Measurements from ENCODE around the gene PPP2CA.

The PPP2CA gene

DNA sequence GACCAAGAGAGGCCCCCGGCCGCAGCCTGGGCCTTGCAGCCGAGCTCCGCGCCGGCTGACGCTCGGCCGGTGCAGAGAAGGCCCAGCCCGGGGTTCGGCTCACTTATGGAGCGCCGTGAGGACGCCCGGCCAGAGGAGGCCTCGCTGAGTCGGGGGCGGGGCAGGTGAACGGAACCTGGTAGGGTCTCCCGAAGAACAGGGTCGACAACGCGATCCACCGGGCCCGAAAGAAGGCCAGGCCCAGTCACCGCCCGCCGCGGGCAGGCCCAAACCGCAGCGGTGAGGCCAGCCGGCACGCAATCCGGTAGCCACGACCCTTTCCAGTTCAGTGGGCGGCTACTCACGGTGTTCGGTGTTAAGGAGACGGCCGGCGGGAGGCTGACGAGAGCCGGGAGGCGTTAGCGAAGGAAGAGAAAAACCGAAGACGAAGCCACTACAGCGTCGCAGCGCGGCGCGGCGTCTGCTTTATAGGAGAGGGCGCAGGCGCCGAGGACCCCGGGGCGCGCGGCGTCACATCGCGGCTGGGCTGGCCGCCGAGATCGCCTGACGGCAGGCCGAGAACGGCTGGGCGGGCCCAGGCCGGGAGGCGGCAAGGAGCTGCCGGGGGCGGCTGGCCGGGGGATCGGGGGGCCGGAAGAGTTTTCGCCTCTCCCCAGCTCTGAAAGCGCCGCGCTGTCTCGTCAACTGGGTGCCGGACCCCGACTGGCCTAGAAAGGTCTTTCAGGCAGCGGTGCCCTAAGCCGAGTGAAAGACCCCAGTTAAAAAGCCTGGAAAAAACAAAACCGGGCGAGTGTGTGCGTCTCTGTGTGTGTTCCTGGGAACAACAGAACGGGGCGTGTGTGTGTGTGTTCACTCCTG lies 49.1 kb downstream of the PPP2CA start, which contains the start of gene SKP1:
Gene SKP1 (minus strand): TSS at position 440 of the 858 bp plus-strand sequence. CDS start 2,928 bp downstream, outside the sequence.
- TF ChIP-seq, protein P1, sequence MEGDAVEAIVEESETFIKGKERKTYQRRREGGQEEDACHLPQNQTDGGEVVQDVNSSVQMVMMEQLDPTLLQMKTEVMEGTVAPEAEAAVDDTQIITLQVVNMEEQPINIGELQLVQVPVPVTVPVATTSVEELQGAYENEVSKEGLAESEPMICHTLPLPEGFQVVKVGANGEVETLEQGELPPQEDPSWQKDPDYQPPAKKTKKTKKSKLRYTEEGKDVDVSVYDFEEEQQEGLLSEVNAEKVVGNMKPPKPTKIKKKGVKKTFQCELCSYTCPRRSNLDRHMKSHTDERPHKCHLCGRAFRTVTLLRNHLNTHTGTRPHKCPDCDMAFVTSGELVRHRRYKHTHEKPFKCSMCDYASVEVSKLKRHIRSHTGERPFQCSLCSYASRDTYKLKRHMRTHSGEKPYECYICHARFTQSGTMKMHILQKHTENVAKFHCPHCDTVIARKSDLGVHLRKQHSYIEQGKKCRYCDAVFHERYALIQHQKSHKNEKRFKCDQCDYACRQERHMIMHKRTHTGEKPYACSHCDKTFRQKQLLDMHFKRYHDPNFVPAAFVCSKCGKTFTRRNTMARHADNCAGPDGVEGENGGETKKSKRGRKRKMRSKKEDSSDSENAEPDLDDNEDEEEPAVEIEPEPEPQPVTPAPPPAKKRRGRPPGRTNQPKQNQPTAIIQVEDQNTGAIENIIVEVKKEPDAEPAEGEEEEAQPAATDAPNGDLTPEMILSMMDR (IDR thresholded peaks at IDR 0.05) = no peak
- Mint-ChIP-seq H3K4me3 (peak within 1 kb of the TSS; percentile 97), H3K27me3 (ENCODE audit: low read depth, poor library complexity) (peaks cover 13% of the 10 kb centered on the region), H3K9me3 (no peaks in the 10 kb centered on the region), H3K27ac (peak within 1 kb of the TSS; percentile 100), H3K4me1 (peaks cover 38% of the 10 kb centered on the region), H3K36me3 (ENCODE audit: low read depth) (peaks cover 20% of the 10 kb centered on the region)
- peak; percentile 86 for DNase-seq

DNA sequence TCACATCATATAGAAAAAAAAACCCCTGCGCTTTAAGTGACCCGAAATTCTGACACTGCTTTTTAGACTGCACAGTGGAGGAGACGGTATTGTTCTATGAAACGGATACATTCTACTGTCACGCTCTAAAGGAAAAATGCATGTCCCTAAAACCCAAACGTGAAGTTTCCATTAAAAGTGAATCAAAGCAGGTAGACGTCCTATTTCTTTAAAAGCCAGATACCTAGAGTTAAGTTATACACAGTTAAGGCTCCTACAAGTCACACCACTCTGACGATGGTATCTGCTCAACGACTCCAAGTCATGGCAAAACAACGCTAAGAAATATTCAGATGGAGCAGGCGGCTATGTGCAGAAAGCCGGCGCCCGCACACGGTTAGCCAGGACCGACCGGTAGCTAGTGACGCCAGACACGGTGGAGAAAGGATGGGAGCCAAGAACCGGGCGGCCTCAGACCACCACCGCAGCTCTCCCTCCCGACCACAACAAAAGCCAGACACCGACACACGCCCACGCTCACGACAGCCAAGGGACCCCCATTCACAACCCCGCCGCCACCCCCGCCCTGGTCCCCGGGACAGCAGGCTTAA lies 49.9 kb downstream of the PPP2CA start:
- DNase-seq = no peak
- Mint-ChIP-seq H3K4me1 (peaks cover 38% of the 10 kb centered on the region), H3K9me3 (no peaks in the 10 kb centered on the region), H3K27me3 (ENCODE audit: low read depth, poor library complexity) (peaks cover 13% of the 10 kb centered on the region), H3K4me3 (peak overlapping the region; percentile 97), H3K36me3 (ENCODE audit: low read depth) (peaks cover 28% of the 10 kb centered on the region), H3K27ac (peak overlapping the region; percentile 100)
- TF ChIP-seq, protein P1 (IDR thresholded peaks at IDR 0.05) = no peak

DNA sequence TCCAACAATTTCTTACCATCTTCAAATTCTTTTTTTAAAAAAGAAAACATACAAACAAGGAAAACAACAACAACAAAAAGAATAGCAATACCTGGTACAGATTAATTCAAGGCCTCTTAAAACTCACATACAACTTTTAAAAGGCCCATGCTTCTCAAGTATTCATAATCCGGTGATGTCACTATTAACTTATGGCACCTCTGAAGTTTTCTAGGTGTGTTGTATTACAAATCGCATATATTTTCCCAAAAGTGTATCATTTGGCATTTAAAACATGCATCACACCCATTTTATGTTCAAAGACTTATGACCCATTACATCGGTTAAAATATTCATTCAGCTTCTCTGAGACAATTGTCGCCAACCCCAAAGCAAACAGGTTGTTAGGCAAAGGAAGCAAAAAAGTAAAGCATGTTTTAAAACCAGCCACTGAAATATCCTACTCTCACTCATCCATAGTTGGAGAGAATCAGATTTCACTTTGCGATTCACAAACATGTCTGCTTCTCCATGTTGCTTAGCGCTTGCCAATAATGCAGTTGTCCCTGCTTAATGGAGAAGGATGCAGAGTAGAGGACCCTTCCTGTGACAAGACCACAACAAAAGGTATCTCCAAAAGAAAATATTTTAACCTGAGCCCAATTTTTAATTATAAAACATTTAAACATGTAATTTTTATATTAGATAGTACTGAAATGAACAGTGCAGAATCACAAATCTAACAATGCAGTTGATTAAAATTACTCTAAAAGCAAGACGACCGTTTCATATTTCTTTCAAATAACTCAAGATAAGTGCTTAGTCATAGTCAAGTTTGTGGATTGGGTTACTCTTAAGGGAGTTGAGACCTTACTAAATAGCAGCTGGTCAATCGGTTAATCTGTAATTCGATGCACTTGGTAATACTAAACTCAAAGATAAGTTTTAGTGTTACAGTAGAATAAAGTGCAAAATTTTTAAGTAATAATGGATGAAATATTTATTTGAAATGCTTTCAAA lies 50.7 kb downstream of the PPP2CA start:
- H3K4me3 Mint-ChIP-seq = peak overlapping the region; percentile 97
- no peak for DNase-seq
- peaks cover 5% of the 10 kb centered on the region for H3K27me3 Mint-ChIP-seq (ENCODE audit: low read depth, poor library complexity)
- H3K27ac Mint-ChIP-seq = peak overlapping the region; percentile 68
- peaks cover 36% of the 10 kb centered on the region for H3K36me3 Mint-ChIP-seq (ENCODE audit: low read depth)
- no peaks in the 10 kb centered on the region for H3K9me3 Mint-ChIP-seq
- TF ChIP-seq, protein P1 (IDR thresholded peaks at IDR 0.05) = no peak
- H3K4me1 Mint-ChIP-seq = peaks cover 38% of the 10 kb centered on the region

DNA sequence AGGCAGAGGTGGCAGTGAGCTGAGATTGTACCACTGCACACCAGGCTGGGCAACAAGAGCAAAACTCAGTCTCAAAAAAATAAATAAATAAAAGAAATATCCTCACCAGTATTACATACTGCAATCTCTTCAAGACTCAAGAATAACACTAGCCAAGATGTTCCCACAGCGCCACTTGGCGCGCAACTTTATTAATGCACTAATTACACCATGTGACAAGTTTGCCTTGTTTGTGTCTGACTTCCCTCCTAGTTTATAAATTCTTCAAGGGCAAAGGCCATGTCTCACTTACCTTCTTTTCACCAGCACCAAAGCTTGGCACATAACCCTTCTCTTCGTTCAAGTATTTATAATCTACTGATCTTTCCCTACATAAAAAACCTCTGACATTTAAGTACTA lies 53.9 kb downstream of the PPP2CA start:
- DNase-seq = no peak
- Mint-ChIP-seq H3K27ac (no peak overlapping the region), H3K4me3 (no peak overlapping the region), H3K27me3 (ENCODE audit: low read depth, poor library complexity) (no peaks in the 10 kb centered on the region), H3K36me3 (ENCODE audit: low read depth) (peaks cover 61% of the 10 kb centered on the region), H3K4me1 (peaks cover 29% of the 10 kb centered on the region), H3K9me3 (no peaks in the 10 kb centered on the region)
- TF ChIP-seq, protein P1 (IDR thresholded peaks at IDR 0.05) = no peak

DNA sequence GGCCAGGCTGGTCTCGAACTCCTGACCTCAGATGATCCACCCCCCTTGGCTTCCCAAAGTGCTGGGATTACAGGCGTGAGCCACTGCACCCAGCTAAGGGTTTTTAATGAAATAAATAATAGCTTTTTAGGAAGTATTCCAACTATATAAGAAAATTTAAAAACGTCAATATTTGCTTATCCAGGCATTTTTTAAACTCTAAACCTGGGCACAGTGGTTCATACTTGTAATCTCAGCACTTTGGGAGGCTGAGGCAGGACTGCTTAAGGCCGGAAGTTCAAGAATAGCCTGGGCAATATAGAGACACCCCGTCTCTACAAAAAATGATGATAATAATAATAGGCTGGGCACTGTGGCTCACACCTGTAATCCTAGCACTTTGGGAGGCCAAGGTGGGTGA lies 63.3 kb downstream of the PPP2CA start:
- peaks cover 24% of the 10 kb centered on the region for H3K9me3 Mint-ChIP-seq
- H3K27ac Mint-ChIP-seq = no peak overlapping the region
- H3K4me1 Mint-ChIP-seq = peaks cover 4% of the 10 kb centered on the region
- H3K27me3 Mint-ChIP-seq (ENCODE audit: low read depth, poor library complexity) = no peaks in the 10 kb centered on the region
- no peak for DNase-seq
- TF ChIP-seq, protein P1 (IDR thresholded peaks at IDR 0.05) = no peak
- no peak overlapping the region for H3K4me3 Mint-ChIP-seq
- H3K36me3 Mint-ChIP-seq (ENCODE audit: low read depth) = peaks cover 93% of the 10 kb centered on the region

Measured in nephron progenitor cell (in vitro differentiated cells).